ENCODE results near the gene GJB5. TPM values are rescaled to one million over a fixed set of nuclear protein-coding genes. Genes with fewer than 3 reads are reported as not detected.

GJB5 gene
- polyA plus RNA-seq, 1 of the 3 experiments (the other 2 are of a cell fraction) = not detected

DNA sequence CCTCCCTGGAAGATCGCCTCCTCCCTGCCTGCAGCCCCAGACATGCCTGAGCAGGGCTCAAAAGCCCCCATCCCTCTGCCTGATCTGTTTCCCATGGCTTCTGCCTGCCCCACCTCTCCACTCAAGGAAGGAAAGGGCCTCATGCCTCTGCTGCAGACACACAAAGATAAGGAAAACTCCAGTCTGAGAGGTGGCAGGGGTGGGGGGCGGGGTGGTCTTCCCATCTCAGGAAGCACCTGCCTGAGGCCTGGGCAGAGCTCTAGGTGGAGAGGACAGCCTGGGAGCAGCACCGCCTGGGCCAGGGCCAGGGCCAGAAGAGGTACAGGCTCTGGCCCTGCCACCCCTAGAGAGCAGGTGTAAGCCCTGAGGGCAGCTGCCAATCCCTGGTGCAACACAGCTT, 22.1 kb downstream of the GJB5 start:
- Histone ChIP-seq H3K4me3 (ENCODE audit: low read depth in 2 of 2, low read length in 1 of 2) (no peak overlapping the region), H3K4me2 (no peak overlapping the region), H3K9ac (no peak overlapping the region), H3K9me3 (no peaks in the 10 kb centered on the region), H3K9me2 (no peaks in the 10 kb centered on the region), H4K20me1 (ENCODE audit: insufficient read depth) (no peaks in the 10 kb centered on the region), H3K79me2 (ENCODE audit: insufficient read depth) (no peaks in the 10 kb centered on the region), H3F3A (replicated peaks; ENCODE audit: insufficient read depth) (no peaks in the 10 kb centered on the region), H3K36me3 (replicated peaks in 1 of 2; ENCODE audit: control insufficient read depth in 1 of 2, insufficient read depth in 2 of 2, low read length in 1 of 2) (no peaks in the 10 kb centered on the region), H3K27me3 (ENCODE audit: insufficient read depth) (peaks cover 24% of the 10 kb centered on the region), H3K4me1 (ENCODE audit: control insufficient read depth in 1 of 2, insufficient read depth in 2 of 2, low read depth in 1 of 2, low read length in 1 of 2) (peaks cover 0 to 4% of the 10 kb centered on the region in 2 experiments; a peak in 1 of 4 replicates), H2AFZ (ENCODE audit: low read depth) (no peak overlapping the region), H3K27ac (ENCODE audit: low read depth in 2 of 2, low read length in 1 of 2) (no peak overlapping the region)
- ChIA-PET POLR2A (no interaction called here), CTCF (interaction anchor here (0.5 to 1.9 kb wide), 5 partner anchors 10 to 1802 kb away, joined by 3 to 8 read pairs (median 6); partner anchors contain the start of gene SMIM12)
- no peak for DNase-seq
- WGBS (ENCODE audit: low lambda C conversion rate) = 17% methylated on average over 2 of the region's 3 CpGs
- TF ChIP-seq CHD2 (IDR thresholded peaks at IDR 0.05; ENCODE audit: low read length, partially characterized antibody) (no peak), RCOR1 (IDR thresholded peaks at IDR 0.05; ENCODE audit: low read length) (no peak), MEF2A (IDR thresholded peaks at IDR 0.05; ENCODE audit: borderline replicate concordance, low read depth) (no peak), RAD21 (IDR thresholded peaks at IDR 0.05; ENCODE audit: low read length) (no peak), FOXM1 (IDR thresholded peaks at IDR 0.05; ENCODE audit: low read depth) (no peak), FOXJ3 (CRISPR knock-in tag; IDR thresholded peaks at IDR 0.05) (no peak), RXRA (IDR thresholded peaks at IDR 0.05; ENCODE audit: borderline replicate concordance, low read depth) (no peak), YY1 (IDR thresholded peaks at IDR 0.05; ENCODE audit: low read depth) (no peak), GABPA (IDR thresholded peaks at IDR 0.05; ENCODE audit: low read depth) (no peak), TAF1 (IDR thresholded peaks at IDR 0.05; ENCODE audit: borderline replicate concordance, low read depth, low read length) (no peak), EZH2phosphoT487 (IDR thresholded peaks at IDR 0.05; ENCODE audit: borderline replicate concordance, low read depth) (no peak), POLR2AphosphoS5 (IDR thresholded peaks at IDR 0.05; ENCODE audit: low read depth, low read length) (no peak), TEAD4 (IDR thresholded peaks at IDR 0.05; ENCODE audit: borderline replicate concordance, insufficient read depth) (no peak)
- TF ChIP-seq, protein P1, sequence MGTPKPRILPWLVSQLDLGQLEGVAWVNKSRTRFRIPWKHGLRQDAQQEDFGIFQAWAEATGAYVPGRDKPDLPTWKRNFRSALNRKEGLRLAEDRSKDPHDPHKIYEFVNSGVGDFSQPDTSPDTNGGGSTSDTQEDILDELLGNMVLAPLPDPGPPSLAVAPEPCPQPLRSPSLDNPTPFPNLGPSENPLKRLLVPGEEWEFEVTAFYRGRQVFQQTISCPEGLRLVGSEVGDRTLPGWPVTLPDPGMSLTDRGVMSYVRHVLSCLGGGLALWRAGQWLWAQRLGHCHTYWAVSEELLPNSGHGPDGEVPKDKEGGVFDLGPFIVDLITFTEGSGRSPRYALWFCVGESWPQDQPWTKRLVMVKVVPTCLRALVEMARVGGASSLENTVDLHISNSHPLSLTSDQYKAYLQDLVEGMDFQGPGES (IDR thresholded peaks at IDR 0.05; ENCODE audit: low read depth, low read length) = no peak
- TF ChIP-seq, protein P2, sequence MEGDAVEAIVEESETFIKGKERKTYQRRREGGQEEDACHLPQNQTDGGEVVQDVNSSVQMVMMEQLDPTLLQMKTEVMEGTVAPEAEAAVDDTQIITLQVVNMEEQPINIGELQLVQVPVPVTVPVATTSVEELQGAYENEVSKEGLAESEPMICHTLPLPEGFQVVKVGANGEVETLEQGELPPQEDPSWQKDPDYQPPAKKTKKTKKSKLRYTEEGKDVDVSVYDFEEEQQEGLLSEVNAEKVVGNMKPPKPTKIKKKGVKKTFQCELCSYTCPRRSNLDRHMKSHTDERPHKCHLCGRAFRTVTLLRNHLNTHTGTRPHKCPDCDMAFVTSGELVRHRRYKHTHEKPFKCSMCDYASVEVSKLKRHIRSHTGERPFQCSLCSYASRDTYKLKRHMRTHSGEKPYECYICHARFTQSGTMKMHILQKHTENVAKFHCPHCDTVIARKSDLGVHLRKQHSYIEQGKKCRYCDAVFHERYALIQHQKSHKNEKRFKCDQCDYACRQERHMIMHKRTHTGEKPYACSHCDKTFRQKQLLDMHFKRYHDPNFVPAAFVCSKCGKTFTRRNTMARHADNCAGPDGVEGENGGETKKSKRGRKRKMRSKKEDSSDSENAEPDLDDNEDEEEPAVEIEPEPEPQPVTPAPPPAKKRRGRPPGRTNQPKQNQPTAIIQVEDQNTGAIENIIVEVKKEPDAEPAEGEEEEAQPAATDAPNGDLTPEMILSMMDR (IDR thresholded peaks at IDR 0.05) = no peak
- TF ChIP-seq, protein P3, sequence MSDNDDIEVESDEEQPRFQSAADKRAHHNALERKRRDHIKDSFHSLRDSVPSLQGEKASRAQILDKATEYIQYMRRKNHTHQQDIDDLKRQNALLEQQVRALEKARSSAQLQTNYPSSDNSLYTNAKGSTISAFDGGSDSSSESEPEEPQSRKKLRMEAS (IDR thresholded peaks at IDR 0.05; ENCODE audit: low read depth) = no peak
- TF ChIP-seq, protein P4, sequence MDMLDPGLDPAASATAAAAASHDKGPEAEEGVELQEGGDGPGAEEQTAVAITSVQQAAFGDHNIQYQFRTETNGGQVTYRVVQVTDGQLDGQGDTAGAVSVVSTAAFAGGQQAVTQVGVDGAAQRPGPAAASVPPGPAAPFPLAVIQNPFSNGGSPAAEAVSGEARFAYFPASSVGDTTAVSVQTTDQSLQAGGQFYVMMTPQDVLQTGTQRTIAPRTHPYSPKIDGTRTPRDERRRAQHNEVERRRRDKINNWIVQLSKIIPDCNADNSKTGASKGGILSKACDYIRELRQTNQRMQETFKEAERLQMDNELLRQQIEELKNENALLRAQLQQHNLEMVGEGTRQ (IDR thresholded peaks at IDR 0.05; ENCODE audit: borderline replicate concordance, low read depth, low read length) = no peak

All from SK-N-SH (cell line).